ENCODE results near the gene IL13. TPM values are rescaled to one million over a fixed set of nuclear protein-coding genes. Genes with fewer than 3 reads are reported as not detected.

The IL13 gene
- polyA plus RNA-seq, 1 donor (not counting 4 experiments of a cell fraction or from before 2014, with no cell fraction given): not detected

GRCh38 chr5:132622608-132623007 is 35.4 kb upstream of the IL13 start:
- H3K4me2 ChIP-seq (ENCODE audit: control insufficient read depth, extremely low read depth, insufficient read depth, low read depth, low read length): no peak overlapping the region
- no peak overlapping the region for H2AFZ ChIP-seq (ENCODE audit: control insufficient read depth, low read length)
- peaks cover 0 to 3% of the 10 kb centered on the region in 2 experiments for H3K36me3 ChIP-seq (ENCODE audit: control insufficient read depth in 2 of 2, extremely low read depth in 1 of 2, insufficient read depth in 2 of 2, low read length in 2 of 2)
- no peak overlapping the region for H3K9ac ChIP-seq (ENCODE audit: control insufficient read depth, extremely low read depth, insufficient read depth, low read length)
- H3K27me3 ChIP-seq (ENCODE audit: control insufficient read depth, extremely low read depth, insufficient read depth, low read length): no peaks in the 10 kb centered on the region
- H3K79me2 ChIP-seq (ENCODE audit: control insufficient read depth, insufficient read depth, low read length): no peaks in the 10 kb centered on the region
- no peak for FAIRE-seq
- H3K4me3 ChIP-seq (ENCODE audit: control insufficient read depth in 2 of 3, extremely low read depth in 1 of 3, insufficient read depth in 2 of 3, low read depth in 1 of 3, low read length in 3 of 3): no peak overlapping the region
- H3K9me1 ChIP-seq (ENCODE audit: control insufficient read depth, extremely low read depth, insufficient read depth, low read length): no peaks in the 10 kb centered on the region
- H3K4me1 ChIP-seq (ENCODE audit: control insufficient read depth, extremely low read depth, insufficient read depth, low read length): no peaks in the 10 kb centered on the region
- H4K20me1 ChIP-seq (ENCODE audit: control insufficient read depth, extremely low read depth, insufficient read depth, low read length): no peaks in the 10 kb centered on the region
- dilution Hi-C loops (cut with MboI; ENCODE audit: extremely low pct_ligation_motif_present, low sequenced_read_pairs): no loop called here
- no peak for TF ChIP-seq CTCF (optimal IDR thresholded peaks at IDR 0.05 in 1 of 3, IDR thresholded peaks at IDR 0.05 in 1 of 3, conservative IDR thresholded peaks at IDR 0.05 in 1 of 3; ENCODE audit: extremely low read depth in 1 of 3, insufficient read depth in 2 of 3, low read length in 3 of 3)
- no peak for TF ChIP-seq EZH2 (IDR thresholded peaks at IDR 0.05; ENCODE audit: low read length)
- H3K9me3 ChIP-seq (ENCODE audit: control insufficient read depth, low read depth, low read length): no peaks in the 10 kb centered on the region
- DNase-seq (ENCODE audit: low read depth, low spot score): no peak
- no peak overlapping the region for H3K27ac ChIP-seq (ENCODE audit: control insufficient read depth, insufficient read depth, low read length)

GRCh38 chr5:132627470-132627869 is 30.5 kb upstream of the IL13 start:
- TF ChIP-seq EZH2 (IDR thresholded peaks at IDR 0.05; ENCODE audit: low read length): no peak
- peaks cover 0 to 7% of the 10 kb centered on the region in 2 experiments for H3K36me3 ChIP-seq (ENCODE audit: control insufficient read depth in 2 of 2, extremely low read depth in 1 of 2, insufficient read depth in 2 of 2, low read length in 2 of 2)
- H3K9ac ChIP-seq (ENCODE audit: control insufficient read depth, extremely low read depth, insufficient read depth, low read length): no peak overlapping the region
- H3K9me1 ChIP-seq (ENCODE audit: control insufficient read depth, extremely low read depth, insufficient read depth, low read length): no peaks in the 10 kb centered on the region
- H4K20me1 ChIP-seq (ENCODE audit: control insufficient read depth, extremely low read depth, insufficient read depth, low read length): no peaks in the 10 kb centered on the region
- H3K27ac ChIP-seq (ENCODE audit: control insufficient read depth, insufficient read depth, low read length): no peak overlapping the region
- no peak overlapping the region for H3K4me3 ChIP-seq (ENCODE audit: control insufficient read depth in 2 of 3, extremely low read depth in 1 of 3, insufficient read depth in 2 of 3, low read depth in 1 of 3, low read length in 3 of 3)
- no peaks in the 10 kb centered on the region for H3K27me3 ChIP-seq (ENCODE audit: control insufficient read depth, extremely low read depth, insufficient read depth, low read length)
- dilution Hi-C loops (cut with MboI; ENCODE audit: extremely low pct_ligation_motif_present, low sequenced_read_pairs): no loop called here
- no peak overlapping the region for H3K4me2 ChIP-seq (ENCODE audit: control insufficient read depth, extremely low read depth, insufficient read depth, low read depth, low read length)
- H2AFZ ChIP-seq (ENCODE audit: control insufficient read depth, low read length): no peak overlapping the region
- H3K9me3 ChIP-seq (ENCODE audit: control insufficient read depth, low read depth, low read length): no peaks in the 10 kb centered on the region
- DNase-seq (ENCODE audit: low read depth, low spot score) (no peak), FAIRE-seq (no peak)
- no peaks in the 10 kb centered on the region for H3K4me1 ChIP-seq (ENCODE audit: control insufficient read depth, extremely low read depth, insufficient read depth, low read length)
- no peaks in the 10 kb centered on the region for H3K79me2 ChIP-seq (ENCODE audit: control insufficient read depth, insufficient read depth, low read length)

- Histone ChIP-seq H3K4me2 (ENCODE audit: control insufficient read depth, extremely low read depth, insufficient read depth, low read depth, low read length) (no peak overlapping the region), H3K27ac (ENCODE audit: control insufficient read depth, insufficient read depth, low read length) (no peak overlapping the region), H4K20me1 (ENCODE audit: control insufficient read depth, extremely low read depth, insufficient read depth, low read length) (no peaks in the 10 kb centered on the region), H2AFZ (ENCODE audit: control insufficient read depth, low read length) (no peak overlapping the region), H3K4me3 (ENCODE audit: control insufficient read depth in 2 of 3, extremely low read depth in 1 of 3, insufficient read depth in 2 of 3, low read depth in 1 of 3, low read length in 3 of 3) (no peak overlapping the region), H3K9ac (ENCODE audit: control insufficient read depth, extremely low read depth, insufficient read depth, low read length) (no peak overlapping the region), H3K79me2 (ENCODE audit: control insufficient read depth, insufficient read depth, low read length) (no peaks in the 10 kb centered on the region), H3K27me3 (ENCODE audit: control insufficient read depth, extremely low read depth, insufficient read depth, low read length) (no peaks in the 10 kb centered on the region), H3K9me1 (ENCODE audit: control insufficient read depth, extremely low read depth, insufficient read depth, low read length) (no peaks in the 10 kb centered on the region), H3K9me3 (ENCODE audit: control insufficient read depth, low read depth, low read length) (no peaks in the 10 kb centered on the region), H3K36me3 (ENCODE audit: control insufficient read depth in 2 of 2, extremely low read depth in 1 of 2, insufficient read depth in 2 of 2, low read length in 2 of 2) (peaks cover 0 to 7% of the 10 kb centered on the region in 2 experiments), H3K4me1 (ENCODE audit: control insufficient read depth, extremely low read depth, insufficient read depth, low read length) (no peaks in the 10 kb centered on the region)
- dilution Hi-C loops (cut with MboI; ENCODE audit: extremely low pct_ligation_motif_present, low sequenced_read_pairs): no loop called here
- DNase-seq (ENCODE audit: low read depth, low spot score) (no peak), FAIRE-seq (no peak)
- no peak for TF ChIP-seq CTCF (optimal IDR thresholded peaks at IDR 0.05 in 1 of 3, IDR thresholded peaks at IDR 0.05 in 1 of 3, conservative IDR thresholded peaks at IDR 0.05 in 1 of 3; ENCODE audit: extremely low read depth in 1 of 3, insufficient read depth in 2 of 3, low read length in 3 of 3)
- TF ChIP-seq EZH2 (IDR thresholded peaks at IDR 0.05; ENCODE audit: low read length): no peak
Observed at GRCh38 chr5:132628814-132629213, 29.2 kb upstream of the IL13 start.

Measured in keratinocyte (primary cell).